Ishikawa (cell line): ENCODE data around the gene CRYGN.

Experiments used
- CEBPB ChIP-seq: IDR thresholded peaks from 2 replicates; pipeline ENCODE4 v1.6.1; 2012
- CREB1 ChIP-seq: IDR thresholded peaks from 2 replicates; pipeline ENCODE4 v1.6.1; 2012; ENCODE audit warnings: low read depth
- EGR1 ChIP-seq: IDR thresholded peaks from 2 replicates; pipeline ENCODE4 v1.6.1; 2012
- EP300 ChIP-seq: IDR thresholded peaks from 2 replicates; pipeline ENCODE4 v1.6.1; 2012; ENCODE audit warnings: borderline replicate concordance
- FOXM1 ChIP-seq: IDR thresholded peaks from 2 replicates; pipeline ENCODE4 v1.6.1; 2012; ENCODE audit warnings: low read depth, borderline replicate concordance
- NFIC ChIP-seq: IDR thresholded peaks from 2 replicates; pipeline ENCODE4 v1.6.1; 2012
- RAD21 ChIP-seq: IDR thresholded peaks from 2 replicates; pipeline ENCODE4 v1.6.1; 2012; ENCODE audit warnings: low read depth
- TAF1 ChIP-seq: IDR thresholded peaks from 2 replicates; pipeline ENCODE4 v1.6.1; 2012; ENCODE audit warnings: low read depth, mild to moderate bottlenecking
- TCF12 ChIP-seq: IDR thresholded peaks from 2 replicates; pipeline ENCODE4 v1.6.1; 2012; ENCODE audit warnings: low read depth
- TEAD4 ChIP-seq: IDR thresholded peaks from 2 replicates; pipeline ENCODE4 v1.6.1; 2012
- YY1 ChIP-seq: IDR thresholded peaks from 2 replicates; pipeline ENCODE4 v1.6.1; 2012; ENCODE audit warnings: low read depth
- ZBTB7A ChIP-seq: IDR thresholded peaks from 2 replicates; pipeline ENCODE4 v1.6.1; 2012; ENCODE audit warnings: low read depth
- TF ChIP-seq, protein P1 (sequence below): IDR thresholded peaks from 2 replicates; pipeline ENCODE4 v1.6.1; 2012
- TF ChIP-seq, protein P2 (sequence below): IDR thresholded peaks from 2 replicates; pipeline ENCODE4 v1.6.1; 2012
- TF ChIP-seq, protein P3 (sequence below): IDR thresholded peaks from 2 replicates; pipeline ENCODE4 v1.6.1; 2012; ENCODE audit warnings: low read depth, mild to moderate bottlenecking

CRYGN gene

DNA sequence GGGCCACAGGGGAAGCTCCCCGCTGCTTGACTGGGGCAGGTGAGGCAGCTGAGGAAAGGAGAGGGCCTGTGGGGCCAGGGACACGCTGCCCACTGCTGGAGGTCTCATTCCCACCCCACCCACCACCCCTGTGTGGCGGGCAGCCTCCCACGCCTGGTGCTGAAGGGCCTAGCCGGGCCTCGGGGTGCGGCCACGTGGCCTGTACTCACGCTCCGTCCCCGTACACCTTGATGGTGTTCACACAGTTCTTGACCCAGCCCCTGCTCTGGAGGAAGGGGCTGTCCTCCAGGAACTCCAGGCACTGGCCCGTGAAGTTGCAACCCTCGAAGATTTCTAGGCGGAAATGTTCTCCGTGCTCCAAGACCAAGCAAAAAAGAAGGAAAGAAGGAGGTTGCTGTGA lies 4.0 kb downstream of the CRYGN start:
- TF ChIP-seq, protein P1, sequence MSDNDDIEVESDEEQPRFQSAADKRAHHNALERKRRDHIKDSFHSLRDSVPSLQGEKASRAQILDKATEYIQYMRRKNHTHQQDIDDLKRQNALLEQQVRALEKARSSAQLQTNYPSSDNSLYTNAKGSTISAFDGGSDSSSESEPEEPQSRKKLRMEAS = no peak
- TF ChIP-seq TAF1 (no peak), FOXM1 (no peak), TEAD4 (no peak), EGR1 (no peak), EP300 (no peak), YY1 (no peak), TCF12 (no peak), RAD21 (no peak), CREB1 (no peak)
- TF ChIP-seq, protein P2, sequence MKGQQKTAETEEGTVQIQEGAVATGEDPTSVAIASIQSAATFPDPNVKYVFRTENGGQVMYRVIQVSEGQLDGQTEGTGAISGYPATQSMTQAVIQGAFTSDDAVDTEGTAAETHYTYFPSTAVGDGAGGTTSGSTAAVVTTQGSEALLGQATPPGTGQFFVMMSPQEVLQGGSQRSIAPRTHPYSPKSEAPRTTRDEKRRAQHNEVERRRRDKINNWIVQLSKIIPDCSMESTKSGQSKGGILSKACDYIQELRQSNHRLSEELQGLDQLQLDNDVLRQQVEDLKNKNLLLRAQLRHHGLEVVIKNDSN = no peak
- TF ChIP-seq, protein P3, sequence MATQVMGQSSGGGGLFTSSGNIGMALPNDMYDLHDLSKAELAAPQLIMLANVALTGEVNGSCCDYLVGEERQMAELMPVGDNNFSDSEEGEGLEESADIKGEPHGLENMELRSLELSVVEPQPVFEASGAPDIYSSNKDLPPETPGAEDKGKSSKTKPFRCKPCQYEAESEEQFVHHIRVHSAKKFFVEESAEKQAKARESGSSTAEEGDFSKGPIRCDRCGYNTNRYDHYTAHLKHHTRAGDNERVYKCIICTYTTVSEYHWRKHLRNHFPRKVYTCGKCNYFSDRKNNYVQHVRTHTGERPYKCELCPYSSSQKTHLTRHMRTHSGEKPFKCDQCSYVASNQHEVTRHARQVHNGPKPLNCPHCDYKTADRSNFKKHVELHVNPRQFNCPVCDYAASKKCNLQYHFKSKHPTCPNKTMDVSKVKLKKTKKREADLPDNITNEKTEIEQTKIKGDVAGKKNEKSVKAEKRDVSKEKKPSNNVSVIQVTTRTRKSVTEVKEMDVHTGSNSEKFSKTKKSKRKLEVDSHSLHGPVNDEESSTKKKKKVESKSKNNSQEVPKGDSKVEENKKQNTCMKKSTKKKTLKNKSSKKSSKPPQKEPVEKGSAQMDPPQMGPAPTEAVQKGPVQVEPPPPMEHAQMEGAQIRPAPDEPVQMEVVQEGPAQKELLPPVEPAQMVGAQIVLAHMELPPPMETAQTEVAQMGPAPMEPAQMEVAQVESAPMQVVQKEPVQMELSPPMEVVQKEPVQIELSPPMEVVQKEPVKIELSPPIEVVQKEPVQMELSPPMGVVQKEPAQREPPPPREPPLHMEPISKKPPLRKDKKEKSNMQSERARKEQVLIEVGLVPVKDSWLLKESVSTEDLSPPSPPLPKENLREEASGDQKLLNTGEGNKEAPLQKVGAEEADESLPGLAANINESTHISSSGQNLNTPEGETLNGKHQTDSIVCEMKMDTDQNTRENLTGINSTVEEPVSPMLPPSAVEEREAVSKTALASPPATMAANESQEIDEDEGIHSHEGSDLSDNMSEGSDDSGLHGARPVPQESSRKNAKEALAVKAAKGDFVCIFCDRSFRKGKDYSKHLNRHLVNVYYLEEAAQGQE = no peak

DNA sequence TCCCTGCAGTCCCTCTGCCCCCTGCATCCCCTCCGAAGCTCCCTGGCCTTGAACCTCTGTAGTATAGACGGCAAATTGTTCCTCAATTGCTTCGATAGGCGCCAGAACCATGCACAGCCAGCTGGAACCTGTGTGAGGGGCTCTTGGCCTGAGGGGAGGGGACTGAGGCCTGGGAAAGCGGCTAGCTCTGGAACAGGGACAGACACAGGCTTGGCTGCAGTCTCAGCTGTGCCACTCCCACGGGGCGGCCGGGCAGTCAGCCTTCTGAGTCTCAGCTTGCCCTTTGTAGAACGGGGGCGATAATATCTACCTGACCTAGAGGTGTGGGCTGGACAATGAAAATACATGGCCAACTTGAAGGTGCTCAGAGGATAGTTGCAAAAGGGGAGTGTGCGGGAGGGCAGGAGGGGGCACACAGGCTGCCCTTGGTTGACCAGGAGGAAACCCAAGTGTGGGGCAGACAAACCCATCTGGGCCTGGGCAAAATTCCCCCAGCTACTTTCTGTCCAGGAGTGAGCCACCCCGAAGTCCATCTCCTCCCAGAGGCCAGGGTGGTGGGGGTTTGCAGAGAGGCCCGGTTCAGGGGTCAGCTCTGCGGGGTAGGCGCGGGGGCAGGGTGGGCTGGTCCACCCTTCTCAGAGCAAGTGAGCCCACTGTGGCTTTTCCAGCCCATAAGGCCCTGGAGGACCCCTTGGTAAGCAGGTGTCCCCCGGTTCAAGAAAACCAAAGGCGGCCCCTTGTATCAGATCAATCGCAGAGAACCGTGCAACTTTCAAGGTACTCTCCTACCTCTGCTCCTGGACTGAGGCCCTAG lies 4.6 kb downstream of the CRYGN start:
- TF ChIP-seq NFIC = no peak
- TF ChIP-seq, protein P3 = no peak
- TF ChIP-seq FOXM1 = no peak
- no peak for TF ChIP-seq CREB1
- TF ChIP-seq ZBTB7A = no peak
- no peak for TF ChIP-seq YY1
- TF ChIP-seq TEAD4 = no peak
- no peak for TF ChIP-seq EGR1

DNA sequence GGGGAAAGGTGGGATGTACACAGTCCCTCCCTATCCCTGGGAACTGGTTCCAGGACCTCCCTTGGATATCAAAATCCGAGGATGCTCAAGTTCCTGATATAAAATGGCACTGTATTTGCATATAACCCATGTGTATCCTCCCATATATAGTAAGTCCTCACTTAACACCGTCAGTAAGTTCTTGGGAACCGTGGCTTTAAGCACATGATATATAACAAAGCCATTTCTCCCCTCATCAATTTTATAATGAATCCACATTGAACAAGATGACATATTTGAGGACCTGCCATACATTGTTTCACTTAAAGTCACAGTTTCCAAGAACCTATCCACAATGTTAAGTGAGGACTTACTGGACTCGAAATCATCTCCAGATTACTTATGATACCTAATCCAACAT lies 5.4 kb downstream of the CRYGN start:
- TF ChIP-seq TEAD4 (no peak), RAD21 (no peak), EGR1 (no peak), EP300 (no peak), NFIC (no peak), TCF12 (no peak), CEBPB (no peak), FOXM1 (no peak), ZBTB7A (no peak), YY1 (no peak), TAF1 (no peak)
- TF ChIP-seq, protein P1 = no peak
- TF ChIP-seq, protein P3 = no peak
- TF ChIP-seq, protein P2 = no peak

DNA sequence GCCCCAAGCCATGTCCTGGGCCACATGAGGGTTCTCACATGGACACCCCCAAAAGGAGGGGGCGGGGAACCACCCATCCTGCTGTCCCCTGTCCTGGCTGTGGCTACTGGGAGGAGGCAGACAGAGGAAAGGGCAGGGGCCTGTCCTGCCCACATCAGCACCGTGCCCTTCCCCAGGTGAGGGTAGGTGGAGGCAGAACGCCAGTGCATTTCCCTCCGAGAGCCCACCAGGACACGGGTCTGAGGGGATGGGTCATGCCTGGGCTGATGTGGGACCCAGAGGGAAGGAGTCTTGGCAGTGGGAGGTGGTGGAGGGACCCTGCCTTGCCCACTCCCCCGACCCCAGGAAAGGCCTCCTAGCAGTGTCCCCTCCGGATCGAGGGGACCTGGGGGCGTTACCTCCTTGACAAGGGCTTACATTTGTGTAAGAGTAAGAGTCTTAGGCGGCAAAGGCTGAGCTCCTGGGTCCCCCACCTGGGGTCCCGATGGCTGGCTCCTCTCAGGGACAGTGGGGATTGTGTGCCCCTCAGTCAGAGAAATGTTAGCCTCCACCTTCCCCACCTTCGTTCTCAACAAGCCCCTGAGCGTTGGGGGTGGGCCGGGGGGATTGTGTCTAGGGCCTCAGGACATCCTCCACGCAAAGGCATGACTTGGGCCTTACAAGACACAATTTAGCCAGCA lies 6.1 kb downstream of the CRYGN start:
- TF ChIP-seq NFIC = no peak
- TF ChIP-seq, protein P2 = no peak
- TF ChIP-seq FOXM1 = no peak
- no peak for TF ChIP-seq TEAD4
- TF ChIP-seq EGR1 = no peak
